Measurements from ENCODE around the gene ODF2.
A peak's percentile ranks its signal among the peaks of the same experiment; 100 is the strongest.
"Not testable (repeated sequence)": the region's sequence is repeated elsewhere in the genome, so short reads cannot be mapped to it uniquely, and the experiment has no call there.

Gene ODF2

DNA sequence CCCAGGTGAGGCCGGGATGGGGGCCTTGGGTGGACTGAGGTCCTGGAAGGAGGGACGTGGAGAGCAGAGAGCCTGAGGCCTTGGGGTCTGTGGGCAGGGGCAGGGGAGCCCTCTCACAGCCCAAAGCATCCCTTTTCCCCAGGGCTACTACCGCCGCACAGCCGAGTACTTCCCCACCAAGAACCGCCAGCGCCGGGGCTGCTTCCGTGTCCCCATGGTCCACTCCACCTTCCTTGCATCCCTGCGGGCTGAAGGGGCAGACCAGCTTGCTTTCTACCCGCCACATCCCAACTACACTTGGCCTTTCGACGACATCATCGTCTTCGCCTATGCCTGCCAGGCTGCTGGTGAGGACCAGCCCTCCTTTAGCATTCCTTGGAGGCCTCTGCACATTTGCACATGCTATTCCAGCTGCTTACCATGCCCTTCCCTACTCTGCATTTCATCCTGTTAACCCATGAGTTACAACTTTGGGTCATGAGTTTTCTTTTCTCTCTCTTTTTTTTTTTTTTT, 31.5 kb upstream of the ODF2 start:
- DNase-seq = no peak

DNA sequence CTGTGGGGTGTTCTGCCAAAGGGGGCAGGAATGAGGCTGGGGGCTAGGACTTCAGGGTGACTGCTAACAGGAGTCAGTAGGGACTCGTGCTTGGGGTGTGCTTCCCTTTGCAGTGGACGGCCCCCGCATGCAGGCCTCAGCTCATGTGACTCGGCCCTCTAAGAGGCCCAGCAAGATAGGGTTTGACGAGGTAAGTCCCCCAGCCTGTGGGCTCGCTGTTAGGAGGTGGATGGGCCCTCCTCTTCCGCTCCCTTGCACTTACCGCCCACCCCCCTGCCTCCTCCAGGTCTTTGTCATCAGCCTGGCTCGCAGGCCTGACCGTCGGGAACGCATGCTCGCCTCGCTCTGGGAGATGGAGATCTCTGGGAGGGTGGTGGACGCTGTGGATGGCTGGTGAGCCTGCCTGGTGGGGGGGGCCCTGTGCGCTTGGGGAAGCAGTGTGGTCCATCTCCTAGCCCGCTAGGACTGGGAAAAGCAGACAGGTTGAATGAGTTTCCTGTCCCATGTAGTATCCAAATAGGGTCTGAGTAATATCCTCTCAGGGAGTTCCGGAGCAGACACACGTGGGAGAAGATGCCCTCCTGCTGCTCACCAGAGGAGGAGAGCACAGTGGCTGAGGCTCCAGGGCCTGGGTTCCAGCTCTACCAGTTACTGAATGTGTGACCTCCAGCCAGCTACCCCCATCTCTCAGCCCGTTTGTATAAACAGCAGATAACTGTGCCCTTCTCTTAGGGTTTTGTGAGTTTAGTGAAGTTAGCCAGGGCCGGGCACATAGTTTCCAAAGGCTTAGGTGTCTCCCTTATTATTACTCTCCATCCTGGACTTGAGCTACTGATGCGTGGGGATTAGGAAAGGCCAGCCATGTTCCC, 26.9 kb upstream of the ODF2 start:
- no peak for DNase-seq

DNA sequence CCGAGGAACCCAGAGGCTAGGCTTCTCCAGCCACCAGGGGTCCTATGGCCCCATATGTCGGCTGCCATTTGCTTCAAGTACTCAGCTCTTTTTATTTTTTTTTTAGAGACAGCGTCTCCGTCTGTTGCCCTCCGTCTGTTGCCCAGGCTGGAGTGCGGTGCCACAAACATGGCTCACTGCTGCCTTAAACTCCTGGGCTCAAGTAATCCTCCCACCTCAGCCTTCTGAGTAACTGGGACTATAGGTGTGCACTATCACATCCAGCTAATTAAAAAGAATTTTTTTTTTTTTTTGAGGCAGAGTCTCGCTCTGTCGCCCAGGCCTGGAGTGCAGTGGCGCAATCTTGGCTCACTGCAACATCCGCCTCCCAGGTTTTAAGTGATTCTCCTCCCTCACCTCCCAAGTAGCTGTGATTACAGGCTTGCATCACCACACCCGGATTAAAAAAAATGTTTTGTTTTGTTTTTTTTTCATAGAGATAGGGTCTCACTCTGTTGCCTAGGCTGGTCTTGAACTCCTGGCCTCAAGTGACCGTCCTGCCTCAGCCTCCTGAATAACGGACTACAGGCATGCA, 26.2 kb upstream of the ODF2 start:
- DNase-seq = no peak

DNA sequence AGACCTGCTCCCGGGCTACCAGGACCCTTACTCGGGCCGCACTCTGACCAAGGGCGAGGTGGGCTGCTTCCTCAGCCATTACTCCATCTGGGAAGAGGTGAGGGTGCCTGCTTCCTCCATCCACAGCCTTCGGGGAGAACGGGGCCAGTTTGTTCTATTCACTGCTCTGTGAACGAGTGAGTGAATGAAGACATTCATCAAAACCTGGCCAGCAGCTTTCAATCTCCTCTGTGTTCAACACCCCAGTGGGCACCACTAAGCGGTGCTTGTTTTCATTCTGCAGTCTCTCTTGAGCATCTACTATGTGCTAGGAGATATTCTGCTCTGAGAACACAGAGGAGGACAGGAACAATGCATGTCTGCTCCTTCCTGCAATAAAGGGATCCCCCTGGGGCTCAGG, 24.6 kb upstream of the ODF2 start:
- no peak for DNase-seq

- no peak for DNase-seq
Measured at GRCh38 chr9:128434340-128434739, 21.5 kb upstream of the ODF2 start.

GRCh38 chr9:128435611-128436010, 20.2 kb upstream of the ODF2 start:
- no peak for DNase-seq

GRCh38 chr9:128438343-128439109, 17.3 kb upstream of the ODF2 start:
- DNase-seq = peak; percentile 87

- DNase-seq = no peak
Measured at GRCh38 chr9:128439273-128439672, 16.5 kb upstream of the ODF2 start.

GRCh38 chr9:128442150-128442549, 13.7 kb upstream of the ODF2 start:
- no peak for DNase-seq

DNA sequence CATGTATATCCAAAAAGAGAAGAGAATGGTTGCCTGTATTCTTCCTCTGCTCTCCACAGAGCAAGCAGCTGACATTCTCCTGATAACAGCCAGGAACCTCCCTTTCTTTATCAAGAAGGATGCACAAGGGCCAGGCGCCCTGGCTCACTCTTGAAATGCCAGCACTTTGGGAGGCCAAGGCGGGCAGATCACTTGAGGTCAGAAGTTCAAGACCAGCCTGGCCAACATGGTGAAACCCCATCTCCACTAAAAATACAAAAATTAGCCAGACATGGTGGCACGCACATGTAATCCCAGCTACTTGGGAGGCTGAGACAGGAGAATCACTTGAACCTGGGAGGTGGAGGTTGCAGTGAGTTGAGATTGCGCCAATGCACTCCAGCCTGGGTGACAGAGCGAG, 9.3 kb upstream of the ODF2 start:
- not testable (repeated sequence) for DNase-seq

GRCh38 chr9:128448746-128449145, 7.1 kb upstream of the ODF2 start:
- DNase-seq = no peak

GRCh38 chr9:128454991-128455390, 815 bp upstream of the ODF2 start:
- peak; percentile 59 for DNase-seq

- DNase-seq = peak; percentile 70
Measured at GRCh38 chr9:128456613-128457061, 831 bp downstream of the ODF2 start.

- no peak for DNase-seq
Measured at GRCh38 chr9:128457207-128457606, 1.4 kb downstream of the ODF2 start.

DNA sequence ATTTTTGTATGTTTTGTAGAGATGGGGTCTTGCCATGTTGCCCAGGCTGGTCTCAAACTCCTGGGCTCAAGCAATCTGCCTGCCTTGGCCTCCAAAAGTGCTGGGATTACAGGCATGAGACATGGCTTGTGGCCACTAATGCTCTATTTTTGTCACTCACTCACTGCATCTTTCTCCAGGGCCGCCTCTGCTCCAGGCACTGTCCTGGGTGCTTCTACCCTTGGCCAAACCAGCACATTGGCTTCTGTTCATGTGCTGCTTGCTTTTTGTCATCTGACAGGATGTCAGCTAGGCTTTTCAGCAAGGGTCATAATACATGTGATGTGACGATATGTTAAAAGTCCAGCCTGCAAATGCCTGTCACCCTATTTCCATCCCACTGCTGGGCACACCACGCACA, 3.2 kb downstream of the ODF2 start:
- no peak for DNase-seq

GRCh38 chr9:128469070-128469469, 13.3 kb downstream of the ODF2 start:
- no peak for DNase-seq

DNA sequence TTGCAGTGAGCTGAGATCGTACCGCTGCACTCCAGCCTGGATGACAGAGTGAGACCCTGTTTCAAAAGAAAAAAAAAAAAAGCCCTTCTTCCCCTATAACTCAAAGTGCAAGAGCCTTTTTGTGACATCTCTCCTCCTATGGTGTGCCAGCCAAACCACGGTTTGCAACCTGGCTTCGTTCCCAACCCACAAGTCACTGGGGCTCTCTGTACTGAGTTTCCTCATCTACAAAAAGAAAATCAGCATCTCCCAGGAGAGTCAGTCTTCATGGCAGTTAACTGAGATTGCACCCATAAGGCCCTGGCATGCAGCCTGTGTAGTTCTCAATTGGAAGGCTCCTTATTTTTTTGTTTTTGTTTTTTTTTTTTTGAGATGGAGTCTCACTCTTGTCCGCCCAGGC, 14.8 kb downstream of the ODF2 start:
- no peak for DNase-seq

DNA sequence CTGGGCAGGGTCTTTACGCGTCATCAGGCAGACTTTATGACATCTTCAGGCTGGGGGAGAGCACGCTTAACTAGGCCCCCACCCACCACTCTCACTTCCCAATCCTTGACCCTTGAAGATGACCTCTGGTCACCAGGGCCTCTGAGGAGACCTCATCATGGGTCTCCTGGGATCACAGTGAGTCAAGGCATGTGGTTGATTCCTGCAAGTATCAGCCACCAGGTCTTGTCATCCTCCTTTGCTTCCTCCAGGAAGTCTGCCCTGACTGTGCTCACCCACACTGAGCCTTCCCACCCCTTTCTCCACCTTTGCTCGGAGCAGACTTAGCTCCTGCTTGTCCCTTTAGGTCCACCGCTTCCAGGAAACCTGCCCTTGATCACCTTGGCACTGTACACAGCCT, 17.3 kb downstream of the ODF2 start:
- no peak for DNase-seq

- no peak for DNase-seq
Measured at GRCh38 chr9:128475867-128476266, 20.1 kb downstream of the ODF2 start.

DNA sequence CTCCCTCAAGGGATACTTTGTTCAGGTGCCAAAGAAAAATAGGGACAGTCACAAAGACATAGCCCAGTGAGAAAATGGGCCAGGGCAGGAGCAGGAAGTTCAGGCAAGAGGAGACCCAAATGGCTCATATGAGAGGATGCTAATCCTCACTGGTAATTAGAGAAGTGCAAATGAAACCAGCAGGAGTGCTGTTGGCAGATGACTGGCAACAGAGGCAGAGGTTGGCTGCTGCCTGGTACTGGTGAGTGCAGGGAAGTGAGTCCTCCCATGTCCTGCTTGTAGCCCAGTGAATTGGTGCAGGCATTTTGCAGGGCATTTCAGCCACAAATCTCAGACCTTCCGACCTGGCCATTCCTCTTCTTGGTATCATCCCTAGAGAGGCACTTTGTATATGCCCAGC, 23.5 kb downstream of the ODF2 start:
- DNase-seq = no peak

- DNase-seq = no peak
Measured at GRCh38 chr9:128481561-128481960, 25.8 kb downstream of the ODF2 start.

DNA sequence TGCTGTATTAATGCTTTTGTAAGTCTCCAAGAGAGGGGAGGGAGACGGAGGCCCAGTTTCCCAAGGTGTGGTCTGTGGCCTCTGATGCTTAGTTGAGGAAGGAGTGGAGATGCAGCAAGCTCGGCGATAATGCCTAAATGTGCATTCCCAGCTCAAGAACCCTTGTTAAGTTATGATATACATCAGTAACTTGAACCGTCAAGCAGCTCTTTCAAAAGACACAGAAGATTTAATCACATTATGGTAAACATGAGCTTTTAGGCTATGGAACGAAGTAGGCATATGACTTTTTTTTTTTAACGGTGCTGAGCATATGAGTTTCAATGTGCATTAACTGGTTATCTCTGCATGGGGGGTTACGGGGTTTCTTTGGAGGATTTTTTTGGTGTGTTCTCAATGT, 26.4 kb downstream of the ODF2 start:
- no peak for DNase-seq

DNA sequence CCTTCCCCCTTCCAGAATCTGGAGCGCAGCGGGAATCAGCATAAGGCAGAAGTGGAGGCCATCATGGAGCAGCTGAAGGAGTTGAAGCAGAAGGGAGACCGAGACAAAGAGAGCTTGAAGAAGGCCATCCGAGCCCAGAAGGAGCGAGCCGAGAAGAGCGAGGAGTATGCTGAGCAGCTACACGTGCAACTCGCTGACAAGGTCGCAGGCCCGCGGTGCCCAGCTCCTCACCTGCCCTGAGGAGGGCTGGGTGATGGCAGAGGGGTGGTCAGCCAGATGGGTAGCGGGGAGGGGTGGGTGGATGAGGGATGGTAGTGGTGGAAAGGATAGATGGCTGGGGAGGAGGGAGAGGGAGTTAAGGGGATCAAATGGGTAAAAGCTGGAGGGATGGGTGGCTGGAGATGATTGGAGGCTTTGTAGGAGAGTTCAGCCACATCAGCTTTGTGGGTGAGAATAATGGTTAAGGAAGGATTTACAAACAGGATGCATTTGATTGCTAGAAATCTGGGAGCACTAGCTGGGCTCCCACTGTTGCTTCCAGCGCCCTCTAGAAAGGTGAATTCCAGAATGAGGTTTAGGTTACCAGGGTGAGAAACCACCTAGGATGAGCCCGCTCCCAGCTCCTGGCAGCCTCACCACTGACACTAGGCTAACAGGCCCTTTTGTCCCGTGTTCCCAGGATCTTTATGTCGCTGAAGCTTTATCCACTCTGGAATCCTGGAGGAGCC, 29.0 kb downstream of the ODF2 start:
- no peak for DNase-seq

Data from NCI-H774 (cell line).